ENCODE data around the gene BRIX1.

DNA sequence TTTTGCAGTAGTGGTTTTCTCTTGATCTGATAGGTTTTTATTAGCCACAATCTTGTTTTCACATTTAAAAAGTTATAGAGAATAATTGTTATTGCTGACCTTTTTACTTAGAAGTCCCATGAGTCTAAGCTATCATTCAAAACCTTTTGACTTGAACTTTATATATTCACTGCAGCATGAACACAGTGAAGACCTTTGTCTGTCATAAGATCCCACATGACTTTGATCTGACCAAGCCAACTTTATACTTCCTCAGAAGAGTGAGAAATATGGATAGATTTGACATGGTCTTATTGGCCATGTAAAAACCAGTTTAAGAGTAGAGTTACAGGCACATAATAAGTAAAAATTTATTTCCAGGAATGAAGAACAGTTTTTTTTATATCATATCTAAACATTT, 34.3 kb upstream of the BRIX1 start:
- TF ChIP-seq, protein P1, sequence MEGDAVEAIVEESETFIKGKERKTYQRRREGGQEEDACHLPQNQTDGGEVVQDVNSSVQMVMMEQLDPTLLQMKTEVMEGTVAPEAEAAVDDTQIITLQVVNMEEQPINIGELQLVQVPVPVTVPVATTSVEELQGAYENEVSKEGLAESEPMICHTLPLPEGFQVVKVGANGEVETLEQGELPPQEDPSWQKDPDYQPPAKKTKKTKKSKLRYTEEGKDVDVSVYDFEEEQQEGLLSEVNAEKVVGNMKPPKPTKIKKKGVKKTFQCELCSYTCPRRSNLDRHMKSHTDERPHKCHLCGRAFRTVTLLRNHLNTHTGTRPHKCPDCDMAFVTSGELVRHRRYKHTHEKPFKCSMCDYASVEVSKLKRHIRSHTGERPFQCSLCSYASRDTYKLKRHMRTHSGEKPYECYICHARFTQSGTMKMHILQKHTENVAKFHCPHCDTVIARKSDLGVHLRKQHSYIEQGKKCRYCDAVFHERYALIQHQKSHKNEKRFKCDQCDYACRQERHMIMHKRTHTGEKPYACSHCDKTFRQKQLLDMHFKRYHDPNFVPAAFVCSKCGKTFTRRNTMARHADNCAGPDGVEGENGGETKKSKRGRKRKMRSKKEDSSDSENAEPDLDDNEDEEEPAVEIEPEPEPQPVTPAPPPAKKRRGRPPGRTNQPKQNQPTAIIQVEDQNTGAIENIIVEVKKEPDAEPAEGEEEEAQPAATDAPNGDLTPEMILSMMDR (IDR thresholded peaks at IDR 0.05), result no peak
- TF ChIP-seq POLR2A (IDR thresholded peaks at IDR 0.05), result no peak
